ENCODE data around the gene SERP2. TPM values are rescaled to one million over a fixed set of nuclear protein-coding genes. Genes with fewer than 3 reads are reported as not detected.
"Not testable (repeated sequence)": the region's sequence is repeated elsewhere in the genome, so short reads cannot be mapped to it uniquely, and the experiment has no call there.

Gene SERP2
- total RNA-seq, result under 1 TPM; 0.53 to 0.65 TPM

GRCh38 chr13:44373601-44374347 is at the start of gene SERP2:
SERP2 (plus strand) TSS chr13:44373824; CDS start chr13:44374026, 202 bp downstream.
- POLR2A ChIA-PET, result no interaction called here
- CTCF ChIA-PET, result interaction anchor here (1.1 kb wide), 1 partner anchor 10 kb away, joined by 3 read pairs; no protein-coding TSS in a partner anchor

- CTCF ChIA-PET, result no interaction called here
- POLR2A ChIA-PET, result no interaction called here
Measured at GRCh38 chr13:44326961-44327360, 46.7 kb upstream of the SERP2 start.

DNA sequence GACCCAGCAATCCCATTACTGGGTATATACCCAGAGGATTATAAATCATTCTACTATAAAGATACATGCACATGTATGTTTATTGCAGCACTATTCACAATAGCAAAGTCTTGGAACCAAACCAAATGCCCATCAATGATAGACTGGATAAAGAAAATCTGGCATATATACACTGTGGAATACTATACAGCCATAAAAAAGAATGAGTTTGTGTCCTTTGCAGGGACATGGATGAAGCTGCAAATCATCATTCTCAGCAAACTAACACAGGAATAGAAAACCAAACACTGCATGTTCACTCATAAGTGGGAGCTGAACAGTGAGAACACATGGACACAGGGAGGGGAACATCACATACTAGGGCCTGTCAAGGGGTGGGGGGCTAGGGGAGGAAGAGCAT is 44.6 kb upstream of the SERP2 start:
- CTCF ChIA-PET, result not testable (repeated sequence)

DNA sequence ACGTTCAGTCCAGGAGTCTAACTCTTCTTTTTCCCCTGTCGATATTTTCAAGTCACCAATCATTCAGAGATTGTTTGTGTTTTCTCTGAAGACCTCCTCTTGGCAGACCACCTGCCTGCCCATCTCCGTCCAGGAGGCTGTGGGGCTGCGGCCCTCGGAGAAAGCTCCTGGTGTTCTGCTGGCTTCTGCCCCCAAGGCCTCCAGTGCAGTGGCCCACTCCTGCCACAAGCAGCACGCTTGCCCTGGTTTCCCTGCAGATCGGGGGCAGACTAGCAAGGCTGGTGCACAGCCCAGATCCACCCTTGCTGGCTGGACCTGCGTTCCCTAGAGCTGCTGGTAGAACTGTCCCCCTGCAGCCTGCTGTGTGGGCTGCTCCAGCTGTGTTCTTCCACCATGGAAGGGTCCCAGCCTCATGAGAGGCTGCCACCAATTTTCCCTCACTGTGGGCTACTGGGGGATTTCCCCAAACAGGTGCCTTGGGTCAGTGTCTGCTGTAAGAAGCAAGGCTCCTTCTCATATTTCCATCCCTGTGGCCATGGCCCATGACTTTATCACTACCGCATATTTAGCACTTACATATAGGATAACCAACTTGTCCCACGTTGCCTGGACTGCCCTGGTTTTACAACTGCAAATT is 43.6 kb upstream of the SERP2 start:
- POLR2A ChIA-PET, result no interaction called here
- CTCF ChIA-PET, result no interaction called here

More for the DNA sequence above, 44.6 kb upstream of the SERP2 start:
- POLR2A ChIA-PET, result not testable (repeated sequence)

GRCh38 chr13:44331446-44331845 is 42.2 kb upstream of the SERP2 start:
- POLR2A ChIA-PET, result no interaction called here
- CTCF ChIA-PET, result no interaction called here

GRCh38 chr13:44331912-44332851 is 41.4 kb upstream of the SERP2 start:
- ChIA-PET POLR2A (no interaction called here), CTCF (no interaction called here)

DNA sequence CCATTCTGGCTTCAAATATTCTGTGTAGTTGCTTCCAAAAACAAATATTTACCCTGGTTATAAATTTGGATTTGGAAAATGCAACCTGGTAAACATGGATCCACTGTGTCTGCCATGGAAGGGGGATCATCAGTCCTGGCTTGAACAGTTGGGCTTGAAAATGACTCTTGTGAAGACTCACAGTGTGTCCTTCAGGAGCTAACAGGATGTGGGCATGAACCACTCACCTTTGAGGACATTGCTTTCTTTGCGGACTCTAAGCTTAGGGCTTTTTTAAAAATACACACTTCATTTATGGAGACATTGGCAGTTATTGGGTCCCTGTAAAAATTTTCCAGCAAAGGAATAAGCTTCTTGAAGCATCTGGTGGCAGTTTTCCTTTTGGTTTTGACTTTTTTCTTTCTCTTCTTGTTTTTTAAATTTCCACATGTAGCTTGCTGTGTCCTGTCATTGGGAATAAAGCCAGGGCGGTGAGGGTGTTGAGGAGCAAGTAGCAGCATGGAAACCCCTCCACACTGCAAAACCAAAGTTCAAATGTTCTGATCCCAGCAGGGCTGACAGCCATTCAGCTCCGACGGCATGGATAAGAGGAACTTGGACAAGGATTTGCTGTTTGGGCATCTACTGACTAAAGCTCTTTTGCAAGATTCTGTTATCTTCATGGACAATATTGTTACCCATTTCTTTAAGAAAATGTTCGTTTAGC is 39.5 kb upstream of the SERP2 start:
- ChIA-PET CTCF (no interaction called here), POLR2A (no interaction called here)

DNA sequence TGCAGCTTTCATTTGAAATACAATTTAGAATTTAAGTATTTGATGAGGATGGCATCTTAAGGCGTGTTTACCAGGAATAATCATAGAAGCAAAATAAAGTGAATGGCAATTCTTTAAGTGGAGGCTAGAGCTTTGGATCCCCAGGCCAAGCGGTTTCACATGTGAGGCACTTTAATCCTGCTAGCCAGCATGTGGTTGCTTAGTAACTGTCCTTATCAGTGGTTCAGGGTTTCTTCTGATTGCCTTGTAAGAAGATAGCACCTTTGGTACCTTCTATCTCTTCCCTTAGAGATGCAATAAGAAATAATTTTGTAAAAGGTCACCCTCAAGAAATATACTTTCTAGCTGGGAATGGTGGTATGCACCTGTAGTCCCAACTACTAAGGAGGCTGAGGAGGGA is 38.9 kb upstream of the SERP2 start:
- ChIA-PET POLR2A (no interaction called here), CTCF (no interaction called here)

GRCh38 chr13:44336934-44337333 is 36.7 kb upstream of the SERP2 start:
- CTCF ChIA-PET, result no interaction called here
- POLR2A ChIA-PET, result no interaction called here

DNA sequence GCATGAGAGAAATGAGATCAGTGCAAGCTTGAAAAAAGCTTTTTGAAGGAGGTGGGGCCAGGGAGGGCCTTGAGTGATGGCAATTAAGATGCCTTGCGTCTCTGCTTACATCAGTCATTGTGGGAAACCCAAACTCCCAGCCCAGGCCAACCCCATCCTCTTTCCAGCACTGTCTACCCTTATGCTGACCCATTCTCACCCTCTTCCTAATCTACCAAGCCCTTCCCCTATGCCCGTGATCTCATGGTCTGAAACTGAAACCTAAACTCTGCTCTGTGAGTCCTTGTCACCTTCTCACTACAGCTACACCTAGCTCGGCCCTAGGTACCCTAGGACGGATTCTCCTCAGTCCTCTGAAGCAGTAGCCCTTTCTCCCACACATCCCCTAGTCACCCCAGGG is 36.0 kb upstream of the SERP2 start:
- ChIA-PET POLR2A (no interaction called here), CTCF (no interaction called here)

GRCh38 chr13:44340508-44340907 is 33.1 kb upstream of the SERP2 start:
- ChIA-PET CTCF (interaction anchor here (0.7 kb wide), 1 partner anchor 349 kb away, joined by 3 read pairs; no protein-coding TSS in a partner anchor), POLR2A (no interaction called here)

GRCh38 chr13:44342741-44343140 is 30.9 kb upstream of the SERP2 start:
- ChIA-PET CTCF (no interaction called here), POLR2A (no interaction called here)

DNA sequence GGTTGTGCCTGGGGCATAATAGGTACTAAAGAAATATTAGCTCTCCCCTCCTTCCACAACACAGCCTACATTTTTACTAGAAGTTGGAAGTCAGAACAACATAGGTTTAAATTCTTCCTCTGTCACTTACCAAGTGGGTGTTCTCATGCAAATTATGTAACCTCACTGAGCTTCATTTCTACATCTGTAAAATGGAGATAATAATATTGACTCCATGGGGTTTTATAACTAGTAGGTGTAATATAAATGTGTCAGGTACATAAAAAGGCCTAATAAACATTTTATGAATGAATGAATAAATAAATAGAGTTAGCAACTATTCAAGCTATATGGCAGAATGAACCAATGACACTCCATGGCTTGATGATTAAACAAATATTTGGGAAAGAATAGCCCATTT is 27.1 kb upstream of the SERP2 start:
- POLR2A ChIA-PET, result no interaction called here
- CTCF ChIA-PET, result no interaction called here

- ChIA-PET POLR2A (no interaction called here), CTCF (no interaction called here)
Measured at GRCh38 chr13:44347301-44347700, 26.3 kb upstream of the SERP2 start.

DNA sequence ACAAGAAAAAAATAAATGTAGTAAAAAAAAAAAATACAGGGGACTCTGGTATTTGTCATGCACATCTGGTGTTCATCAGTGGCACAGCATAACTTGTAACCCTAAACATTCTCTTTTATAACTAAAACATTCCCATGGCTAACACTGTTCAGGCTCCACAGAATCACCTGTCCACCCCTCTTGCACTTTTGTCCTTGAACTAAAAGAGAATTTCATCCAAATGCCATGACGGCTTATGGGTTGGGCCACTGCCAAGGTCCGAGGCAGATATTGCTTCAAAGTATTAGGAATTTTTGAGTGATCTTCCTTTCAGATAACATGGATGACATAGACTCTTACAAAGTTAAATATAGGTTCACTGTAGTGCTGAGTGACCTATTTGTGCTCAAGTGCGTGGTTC is 25.7 kb upstream of the SERP2 start:
- CTCF ChIA-PET, result no interaction called here
- POLR2A ChIA-PET, result no interaction called here

GRCh38 chr13:44350775-44351504 is 22.7 kb upstream of the SERP2 start:
- ChIA-PET CTCF (no interaction called here), POLR2A (no interaction called here)

DNA sequence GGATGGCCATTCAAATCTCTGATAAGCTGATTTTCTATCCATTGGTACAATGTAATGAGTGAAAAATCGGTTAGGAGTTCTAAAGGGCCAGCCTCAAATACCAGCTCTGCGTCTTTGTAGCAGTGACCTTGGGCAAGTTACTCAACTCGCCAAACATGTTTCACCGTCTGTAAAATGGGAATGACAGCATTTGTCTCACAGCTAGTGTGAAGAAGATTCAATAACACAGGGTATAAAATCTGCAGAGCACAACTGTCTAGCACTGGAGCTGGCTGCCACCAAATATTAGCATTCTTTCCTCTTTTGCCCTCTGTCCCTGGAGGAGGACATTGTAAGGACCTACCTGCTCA is 22.1 kb upstream of the SERP2 start:
- POLR2A ChIA-PET, result no interaction called here
- CTCF ChIA-PET, result no interaction called here

GRCh38 chr13:44352202-44352601 is 21.4 kb upstream of the SERP2 start:
- ChIA-PET CTCF (no interaction called here), POLR2A (no interaction called here)

DNA sequence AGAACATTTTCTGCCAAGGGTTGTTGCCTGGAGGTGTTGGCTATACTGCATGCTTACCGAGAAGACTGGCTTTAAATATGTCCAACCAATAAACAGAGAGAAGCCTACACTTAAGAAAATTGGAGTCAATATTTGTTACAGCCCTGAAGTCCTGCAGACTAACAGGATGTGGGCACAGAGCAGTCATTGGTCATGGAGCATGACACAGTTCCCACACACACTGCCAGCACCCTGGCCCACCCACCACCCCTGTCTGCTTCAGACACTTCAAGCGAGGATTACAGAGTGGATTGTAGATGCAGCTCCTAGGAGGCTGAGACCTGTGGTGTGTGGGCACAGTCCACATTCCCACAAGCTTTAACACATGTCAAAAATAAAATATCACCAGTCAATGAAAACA is 21.0 kb upstream of the SERP2 start:
- POLR2A ChIA-PET, result no interaction called here

GRCh38 chr13:44354331-44354730 is 19.3 kb upstream of the SERP2 start:
- POLR2A ChIA-PET, result no interaction called here
- CTCF ChIA-PET, result interaction anchor here (0.5 to 1.1 kb wide), 2 partner anchors 13 to 428 kb away, joined by 3 read pairs; no protein-coding TSS in a partner anchor

More for the DNA sequence above, 21.0 kb upstream of the SERP2 start:
- CTCF ChIA-PET, result no interaction called here
